Effector memory CD4-positive, alpha-beta T cell (primary cell): Measurements from ENCODE around the gene LAMA1.

Experiments used
- DNase-seq, 3 donors: peaks; one replicate each; pipeline ENCODE4 v3.0.0-alpha.2; 2020
- H3K27ac ChIP-seq: 2 replicates; pipeline ENCODE4 v1.7.0; 2013; ENCODE audit warnings: mild to moderate bottlenecking, low read length, moderate library complexity; ENCODE audit not compliant: insufficient read depth, poor library complexity, severe bottlenecking
- H3K27me3 ChIP-seq: replicated peaks from 2 replicates; pipeline ENCODE4 v1.7.0; 2013; ENCODE audit warnings: mild to moderate bottlenecking, low read length; ENCODE audit not compliant: insufficient read depth, control insufficient read depth, poor library complexity, severe bottlenecking
- H3K36me3 ChIP-seq: 2 replicates; pipeline ENCODE4 v1.7.0; 2013; ENCODE audit warnings: mild to moderate bottlenecking, low read length, moderate library complexity; ENCODE audit not compliant: control insufficient read depth, insufficient read depth
- H3K4me1 ChIP-seq: 2 replicates; pipeline ENCODE4 v1.7.0; 2013; ENCODE audit warnings: low read length, mild to moderate bottlenecking; ENCODE audit not compliant: control insufficient read depth, insufficient read depth, poor library complexity, severe bottlenecking
- H3K4me3 ChIP-seq: 2 replicates; pipeline ENCODE4 v1.7.0; 2013; ENCODE audit warnings: low read length, low read depth, mild to moderate bottlenecking; ENCODE audit not compliant: insufficient read depth, poor library complexity, severe bottlenecking
- H3K9me3 ChIP-seq: 2 replicates; pipeline ENCODE4 v1.7.0; 2013; ENCODE audit warnings: mild to moderate bottlenecking, low read length, moderate library complexity; ENCODE audit not compliant: control insufficient read depth

LAMA1 gene

GRCh38 chr18:7062811-7063210 lies 54.8 kb downstream of the LAMA1 start:
- no peaks in the 10 kb centered on the region for H3K9me3 ChIP-seq
- no peaks in the 10 kb centered on the region for H3K4me1 ChIP-seq
- H3K36me3 ChIP-seq = no peaks in the 10 kb centered on the region
- DNase-seq = no peak
- H3K4me3 ChIP-seq = no peak overlapping the region
- no peaks in the 10 kb centered on the region for H3K27me3 ChIP-seq
- H3K27ac ChIP-seq = no peak overlapping the region

DNA sequence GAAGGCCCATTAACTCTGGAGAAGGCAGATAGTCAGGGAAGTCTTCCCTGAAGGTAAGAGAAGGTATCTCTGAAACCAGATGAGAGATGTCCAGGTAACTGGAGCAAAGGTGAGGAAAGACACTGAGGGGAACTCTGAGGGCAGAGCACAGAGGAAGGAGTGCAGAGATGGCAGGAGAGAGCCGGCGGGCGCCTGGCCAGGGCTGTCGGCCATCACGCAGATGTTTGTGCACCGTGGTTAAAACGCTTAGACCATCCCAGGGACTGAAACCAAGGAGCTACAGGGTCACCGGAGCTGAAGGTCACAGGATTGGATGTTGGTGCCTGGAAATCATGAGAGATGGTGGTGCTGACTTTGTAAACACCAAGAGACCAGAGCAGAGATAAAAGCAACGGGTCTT lies 55.4 kb downstream of the LAMA1 start:
- Histone ChIP-seq H3K36me3 (no peaks in the 10 kb centered on the region), H3K27me3 (no peaks in the 10 kb centered on the region), H3K4me3 (no peak overlapping the region), H3K4me1 (no peaks in the 10 kb centered on the region), H3K9me3 (no peaks in the 10 kb centered on the region), H3K27ac (no peak overlapping the region)
- DNase-seq = no peak

DNA sequence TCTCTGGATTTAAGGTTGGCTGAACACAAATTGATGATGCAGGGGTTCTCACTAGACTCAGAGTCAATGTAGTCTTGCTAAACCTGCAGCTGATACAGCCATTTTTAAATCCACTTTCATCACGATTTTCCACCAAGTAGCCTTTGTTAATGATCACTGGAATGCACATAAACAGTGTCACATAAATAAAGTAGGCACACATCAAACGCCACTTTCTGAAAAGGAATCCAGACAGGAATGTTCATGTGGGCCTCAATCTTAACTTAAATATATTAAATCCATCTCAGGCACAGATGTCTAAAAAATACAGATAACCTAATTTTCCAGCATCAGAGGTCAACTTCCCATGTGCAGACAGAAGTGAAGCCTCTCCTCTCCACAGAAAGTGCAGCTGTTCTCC lies 58.3 kb downstream of the LAMA1 start:
- Histone ChIP-seq H3K4me3 (no peak overlapping the region), H3K27me3 (no peaks in the 10 kb centered on the region), H3K4me1 (no peaks in the 10 kb centered on the region), H3K36me3 (no peaks in the 10 kb centered on the region), H3K9me3 (no peaks in the 10 kb centered on the region), H3K27ac (no peak overlapping the region)
- no peak for DNase-seq

DNA sequence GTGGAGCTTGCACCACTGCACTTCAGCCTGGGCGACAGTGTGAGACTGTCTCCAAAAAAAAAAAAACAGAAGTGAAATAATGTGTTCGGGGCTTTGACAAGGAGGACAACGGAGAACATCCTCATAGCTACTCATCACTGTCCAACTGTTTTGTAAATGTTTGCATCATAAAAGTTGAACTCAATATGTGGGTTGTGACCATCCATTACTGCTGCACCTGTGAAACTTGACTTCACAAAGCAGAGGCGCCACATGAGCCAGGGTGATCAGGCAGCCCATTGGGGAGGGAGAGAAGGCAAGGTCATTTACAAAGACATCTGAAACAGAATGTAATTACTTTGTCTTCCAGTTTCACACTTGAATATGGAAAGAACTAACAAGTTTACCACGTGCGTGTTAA lies 61.6 kb downstream of the LAMA1 start:
- Histone ChIP-seq H3K9me3 (no peaks in the 10 kb centered on the region), H3K36me3 (no peaks in the 10 kb centered on the region), H3K27ac (no peak overlapping the region), H3K4me1 (no peaks in the 10 kb centered on the region), H3K4me3 (no peak overlapping the region), H3K27me3 (no peaks in the 10 kb centered on the region)
- DNase-seq = no peak

- no peaks in the 10 kb centered on the region for H3K36me3 ChIP-seq
- H3K27me3 ChIP-seq = no peaks in the 10 kb centered on the region
- H3K27ac ChIP-seq = no peak overlapping the region
- no peaks in the 10 kb centered on the region for H3K9me3 ChIP-seq
- no peaks in the 10 kb centered on the region for H3K4me1 ChIP-seq
- DNase-seq = no peak
- H3K4me3 ChIP-seq = no peak overlapping the region
These were observed 67.6 kb downstream of the LAMA1 start for GRCh38 chr18:7049951-7050350.

GRCh38 chr18:7048081-7048480 lies 69.5 kb downstream of the LAMA1 start:
- Histone ChIP-seq H3K27me3 (no peaks in the 10 kb centered on the region), H3K27ac (no peak overlapping the region), H3K4me1 (no peaks in the 10 kb centered on the region), H3K9me3 (no peaks in the 10 kb centered on the region), H3K4me3 (no peak overlapping the region), H3K36me3 (no peaks in the 10 kb centered on the region)
- no peak for DNase-seq

GRCh38 chr18:7047336-7047735 lies 70.3 kb downstream of the LAMA1 start:
- no peaks in the 10 kb centered on the region for H3K9me3 ChIP-seq
- H3K27me3 ChIP-seq = no peaks in the 10 kb centered on the region
- DNase-seq = no peak
- no peak overlapping the region for H3K27ac ChIP-seq
- no peaks in the 10 kb centered on the region for H3K4me1 ChIP-seq
- H3K36me3 ChIP-seq = no peaks in the 10 kb centered on the region
- H3K4me3 ChIP-seq = no peak overlapping the region

GRCh38 chr18:7038330-7038851 lies 79.2 kb downstream of the LAMA1 start:
- Histone ChIP-seq H3K27me3 (no peaks in the 10 kb centered on the region), H3K9me3 (no peaks in the 10 kb centered on the region), H3K4me3 (no peak overlapping the region), H3K36me3 (no peaks in the 10 kb centered on the region), H3K27ac (no peak overlapping the region), H3K4me1 (no peaks in the 10 kb centered on the region)
- no peak for DNase-seq

GRCh38 chr18:7037470-7037869 lies 80.1 kb downstream of the LAMA1 start:
- Histone ChIP-seq H3K4me3 (no peak overlapping the region), H3K36me3 (no peaks in the 10 kb centered on the region), H3K4me1 (no peaks in the 10 kb centered on the region), H3K27me3 (no peaks in the 10 kb centered on the region), H3K9me3 (no peaks in the 10 kb centered on the region), H3K27ac (no peak overlapping the region)
- no peak for DNase-seq

DNA sequence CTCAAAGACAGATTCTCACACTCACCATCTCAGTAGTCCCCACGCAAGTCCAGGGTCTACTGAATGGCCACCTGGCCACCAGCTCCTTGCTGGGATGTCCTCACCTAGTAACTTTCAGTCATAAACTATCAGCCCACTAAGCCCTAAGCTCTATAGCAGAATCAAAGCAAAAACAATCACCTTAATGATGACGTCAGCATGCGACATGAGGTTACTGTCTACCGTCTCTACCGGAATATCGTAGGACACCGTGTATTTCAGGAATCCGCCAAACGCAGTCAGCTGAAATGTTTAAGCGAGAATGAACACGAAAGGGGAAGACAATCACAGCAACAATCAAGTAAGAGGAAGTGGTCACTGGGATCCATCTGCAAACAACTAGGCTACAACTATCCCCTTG lies 81.8 kb downstream of the LAMA1 start:
- no peak for DNase-seq
- Histone ChIP-seq H3K27me3 (no peaks in the 10 kb centered on the region), H3K27ac (no peak overlapping the region), H3K4me3 (no peak overlapping the region), H3K4me1 (no peaks in the 10 kb centered on the region), H3K9me3 (no peaks in the 10 kb centered on the region), H3K36me3 (no peaks in the 10 kb centered on the region)

DNA sequence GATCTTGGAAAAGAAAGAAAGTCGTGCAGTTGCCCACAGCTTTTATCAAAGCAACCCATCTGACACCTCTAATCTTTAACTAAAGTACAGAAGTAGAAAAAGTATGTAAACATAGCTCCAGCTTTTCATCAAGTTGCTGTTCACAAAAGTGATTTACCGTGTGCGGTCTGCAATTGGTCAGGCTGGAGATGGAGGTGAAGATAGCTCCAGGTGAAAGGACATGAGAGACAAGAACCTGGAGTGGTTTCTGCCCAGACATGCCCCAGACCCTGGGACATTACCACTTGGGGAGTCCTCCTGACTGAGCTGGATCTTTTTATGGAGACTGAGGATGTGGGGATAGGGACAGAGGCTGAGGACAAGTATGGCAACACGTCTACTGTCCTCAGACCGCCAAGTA lies 82.7 kb downstream of the LAMA1 start:
- no peaks in the 10 kb centered on the region for H3K9me3 ChIP-seq
- no peaks in the 10 kb centered on the region for H3K4me1 ChIP-seq
- H3K36me3 ChIP-seq = no peaks in the 10 kb centered on the region
- no peak overlapping the region for H3K4me3 ChIP-seq
- no peak for DNase-seq
- H3K27me3 ChIP-seq = no peaks in the 10 kb centered on the region
- no peak overlapping the region for H3K27ac ChIP-seq
